ENCODE data around the gene MDC1. TPM values are rescaled to one million over a fixed set of nuclear protein-coding genes. Genes with fewer than 3 reads are reported as not detected.

The MDC1 gene
- total RNA-seq, 1 experiment from 2014 or later = 77.6 TPM

DNA sequence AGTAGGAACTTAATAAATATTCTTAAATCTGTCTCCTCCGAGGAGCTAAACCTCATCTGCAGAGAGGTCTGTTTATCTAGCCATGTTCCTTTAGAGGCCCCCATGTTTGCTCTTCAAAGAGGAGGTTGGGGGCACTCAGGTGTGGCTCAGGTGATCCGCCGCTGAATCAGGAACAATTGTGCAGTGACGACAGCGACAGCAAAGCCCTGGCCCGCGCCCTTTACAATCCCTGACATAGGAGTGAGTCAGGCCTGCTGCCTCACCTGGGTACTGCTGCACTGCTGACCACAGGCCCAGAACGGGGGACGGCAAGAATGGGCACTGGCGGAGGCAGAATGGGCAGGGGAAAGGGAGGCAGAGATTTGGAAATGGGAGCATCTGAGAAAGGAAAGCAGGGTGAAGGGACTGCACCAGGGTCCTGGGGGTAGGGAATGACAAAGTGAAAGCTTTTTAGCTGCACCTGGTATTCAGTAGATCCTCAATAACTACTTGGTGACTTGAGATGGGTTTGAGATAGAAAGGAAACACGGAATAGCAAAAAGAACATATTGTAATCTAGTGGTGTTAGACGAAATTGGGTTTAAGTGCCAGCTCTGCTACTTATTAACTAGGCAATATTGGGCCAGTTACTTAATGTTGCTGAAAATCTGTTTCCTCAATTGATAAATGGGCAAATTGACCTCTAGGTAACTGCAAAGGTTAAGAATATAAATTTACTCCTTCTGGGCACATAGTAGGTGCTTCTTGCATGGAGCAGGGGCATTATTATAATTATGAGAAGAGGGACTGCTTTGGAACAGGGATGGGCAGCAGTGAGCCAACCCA lies 32.7 kb upstream of the MDC1 start:
- no CpG with 5 or more reads among the region's 12 CpGs for WGBS (ENCODE audit: extremely low coverage, insufficient read length, low lambda C conversion rate)
- Histone ChIP-seq H3K23ac (ENCODE audit: insufficient read length, low read depth, low read length) (no peak overlapping the region), H3K18ac (ENCODE audit: insufficient read length, low read depth, low read length) (no peak overlapping the region), H4K91ac (ENCODE audit: insufficient read length, low read depth, low read length) (no peak overlapping the region), H2BK12ac (ENCODE audit: insufficient read length, low read depth, low read length) (no peak overlapping the region), H2BK120ac (ENCODE audit: low read depth, low read length, poor library complexity, severe bottlenecking) (no peak overlapping the region), H3K14ac (ENCODE audit: insufficient read depth, low read length) (no peak overlapping the region; the same call in 1 of the 2 replicates), H3K27ac (ENCODE audit: insufficient read length, low read depth, low read length) (no peak overlapping the region), H3K79me2 (ENCODE audit: insufficient read depth, low read length) (no peaks in the 10 kb centered on the region), H3K27me3 (ENCODE audit: insufficient read depth, low read length) (no peaks in the 10 kb centered on the region; the same call in 1 of the 2 replicates), H3K23me2 (ENCODE audit: insufficient read length, low read depth, low read length, poor library complexity, severe bottlenecking) (no peaks in the 10 kb centered on the region), H3K9ac (ENCODE audit: extremely low read depth, insufficient read length, low read length) (no peak overlapping the region), H3K9me3 (ENCODE audit: control insufficient read depth, low read depth, low read length) (no peaks in the 10 kb centered on the region), H2BK20ac (ENCODE audit: low read depth, low read length, poor library complexity, severe bottlenecking) (no peak overlapping the region), H4K20me1 (ENCODE audit: control insufficient read depth, insufficient read depth, insufficient read length) (no peaks in the 10 kb centered on the region), H2BK15ac (ENCODE audit: low read depth, low read length) (no peak overlapping the region), H4K8ac (replicated peaks; ENCODE audit: insufficient read length, low read depth, low read length) (no peak overlapping the region), H2BK5ac (ENCODE audit: insufficient read length, low read length) (no peak overlapping the region), H3K79me1 (ENCODE audit: insufficient read depth, low read depth, low read length, poor library complexity, severe bottlenecking) (no peaks in the 10 kb centered on the region), H2AFZ (ENCODE audit: low read length) (no peak overlapping the region), H3T11ph (ENCODE audit: low read length) (no peak overlapping the region), H4K5ac (ENCODE audit: insufficient read length, low read depth, low read length) (no peak overlapping the region), H3K4ac (ENCODE audit: low read depth, low read length) (no peak overlapping the region), H3K4me1 (ENCODE audit: insufficient read depth, low read length) (peaks cover 2% of the 10 kb centered on the region; the same call in 1 of the 2 replicates), H3K4me2 (ENCODE audit: insufficient read depth, insufficient read length, low read length) (no peak overlapping the region), H2AK5ac (ENCODE audit: insufficient read length, low read length) (no peak overlapping the region), H3K56ac (ENCODE audit: insufficient read length, low read depth, low read length) (no peak overlapping the region)
- peaks cover 3% of the 10 kb centered on the region; the same call in 1 of the 2 replicates for H3K27me3 Mint-ChIP-seq (ENCODE audit: low read depth)
- TF ChIP-seq, protein P1, sequence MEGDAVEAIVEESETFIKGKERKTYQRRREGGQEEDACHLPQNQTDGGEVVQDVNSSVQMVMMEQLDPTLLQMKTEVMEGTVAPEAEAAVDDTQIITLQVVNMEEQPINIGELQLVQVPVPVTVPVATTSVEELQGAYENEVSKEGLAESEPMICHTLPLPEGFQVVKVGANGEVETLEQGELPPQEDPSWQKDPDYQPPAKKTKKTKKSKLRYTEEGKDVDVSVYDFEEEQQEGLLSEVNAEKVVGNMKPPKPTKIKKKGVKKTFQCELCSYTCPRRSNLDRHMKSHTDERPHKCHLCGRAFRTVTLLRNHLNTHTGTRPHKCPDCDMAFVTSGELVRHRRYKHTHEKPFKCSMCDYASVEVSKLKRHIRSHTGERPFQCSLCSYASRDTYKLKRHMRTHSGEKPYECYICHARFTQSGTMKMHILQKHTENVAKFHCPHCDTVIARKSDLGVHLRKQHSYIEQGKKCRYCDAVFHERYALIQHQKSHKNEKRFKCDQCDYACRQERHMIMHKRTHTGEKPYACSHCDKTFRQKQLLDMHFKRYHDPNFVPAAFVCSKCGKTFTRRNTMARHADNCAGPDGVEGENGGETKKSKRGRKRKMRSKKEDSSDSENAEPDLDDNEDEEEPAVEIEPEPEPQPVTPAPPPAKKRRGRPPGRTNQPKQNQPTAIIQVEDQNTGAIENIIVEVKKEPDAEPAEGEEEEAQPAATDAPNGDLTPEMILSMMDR (conservative IDR thresholded peaks at IDR 0.05) = no peak
- DNase-seq = no peak
- H3K36me3 Mint-ChIP-seq (ENCODE audit: insufficient read depth in 1 of 3, low read depth in 3 of 3) = no peaks in the 10 kb centered on the region
- H3K4me1 Mint-ChIP-seq = peaks cover 18 to 30% of the 10 kb centered on the region in 2 experiments
- no peak overlapping the region for H3K4me3 Mint-ChIP-seq
- H3K27ac Mint-ChIP-seq = no peak overlapping the region
- no peaks in the 10 kb centered on the region for H3K9me3 Mint-ChIP-seq

Data from H9 (cell line).